Hepatocyte (in vitro differentiated cells): ENCODE data around the gene ALPI. TPM values are rescaled to one million over a fixed set of nuclear protein-coding genes. Genes with fewer than 3 reads are reported as not detected.

ENCODE experiments used
- DNase-seq: peaks from one replicate; pipeline ENCODE4 v3.0.0-alpha.2; 2016; ENCODE audit warnings: low spot score
- H2AFZ ChIP-seq: fragments of 200-600 bp; sonication (generic); 2 replicates; pipeline ENCODE4 v1.6.0; 2016; ENCODE audit warnings: antibody characterized with exemption, mild to moderate bottlenecking
- H3K27ac ChIP-seq: fragments of 200-600 bp; sonication (generic); 2 replicates; pipeline ENCODE4 v1.5.1; 2016; ENCODE audit warnings: mild to moderate bottlenecking
- H3K27me3 ChIP-seq: fragments of 200-600 bp; sonication (generic); 2 replicates; pipeline ENCODE4 v1.6.1; 2016
- H3K36me3 ChIP-seq: fragments of 200-600 bp; sonication (generic); replicated peaks from 2 replicates; pipeline ENCODE4 v1.5.1; 2016; ENCODE audit warnings: low read depth; ENCODE audit not compliant: insufficient read depth
- H3K4me1 ChIP-seq: fragments of 200-600 bp; sonication (generic); 2 replicates; pipeline ENCODE4 v1.5.1; 2016; ENCODE audit warnings: mild to moderate bottlenecking, moderate library complexity; ENCODE audit not compliant: insufficient read depth
- H3K4me2 ChIP-seq: fragments of 200-600 bp; sonication (generic); 2 replicates; pipeline ENCODE4 v1.6.0; 2016
- H3K4me3 ChIP-seq: fragments of 200-600 bp; sonication (generic); 2 replicates; pipeline ENCODE4 v1.5.1; 2016; ENCODE audit warnings: mild to moderate bottlenecking
- H3K79me2 ChIP-seq: fragments of 200-600 bp; sonication (generic); 2 replicates; pipeline ENCODE4 v1.6.0; 2017; ENCODE audit warnings: mild to moderate bottlenecking
- H3K9me2 ChIP-seq: fragments of 200-600 bp; sonication (generic); replicated peaks from 2 replicates; pipeline ENCODE4 v1.6.0; 2017; ENCODE audit warnings: mild to moderate bottlenecking; ENCODE audit not compliant: insufficient read depth
- H3K9me3 ChIP-seq: fragments of 200-600 bp; sonication (generic); 2 replicates; pipeline ENCODE4 v1.5.1; 2016; ENCODE audit warnings: low read depth, mild to moderate bottlenecking
- H4K20me1 ChIP-seq: fragments of 200-600 bp; sonication (generic); 2 replicates; pipeline ENCODE4 v1.6.0; 2016; ENCODE audit warnings: mild to moderate bottlenecking; ENCODE audit not compliant: insufficient read depth, poor library complexity, severe bottlenecking
- CTCF ChIP-seq: fragments of 200-600 bp; sonication (generic); IDR thresholded peaks from 2 replicates; pipeline ENCODE4 v1.5.1; 2016; ENCODE audit warnings: antibody characterized with exemption, mild to moderate bottlenecking; ENCODE audit not compliant: poor library complexity
- EZH2 ChIP-seq: fragments of 200-600 bp; sonication (generic); IDR thresholded peaks from 2 replicates; pipeline ENCODE4 v1.6.1; 2016; ENCODE audit warnings: antibody characterized with exemption, mild to moderate bottlenecking, borderline replicate concordance
- EZH2phosphoT487 ChIP-seq: fragments of 200-600 bp; sonication (generic); IDR thresholded peaks from one replicate; pipeline ENCODE4 v1.6.1; 2018; ENCODE audit warnings: antibody characterized with exemption, mild to moderate bottlenecking, low read depth, moderate library complexity; ENCODE audit not compliant: unreplicated experiment, severe bottlenecking
- WGBS: methylation state at CpG from one replicate; pipeline ENCODE4 v1.1.6; 2016; ENCODE audit warnings: low lambda C conversion rate; ENCODE audit errors: missing lambda C conversion rate; 5-methylcytosine and 5-hydroxymethylcytosine counted together
- polyA plus RNA-seq: library from polyadenylated mRNA; unstranded; fragments of >200 nt; fragmentation: Nextera tagmentation; extraction: Ambion mirVana; gene quantifications from 2 replicates; pipeline ENCODE4 v1.2.1, GENCODE V29; 2016
- total RNA-seq: library from RNA; depleted of rRNA; stranded (reverse); fragments of >200 nt; gene quantifications from 2 replicates; pipeline ENCODE4 v1.2.3, GENCODE V29; 2014

ALPI gene
- total and polyA plus RNA-seq, 2 experiments from 2014 or later: 3.5 to 3.9 TPM

- no peaks in the 10 kb centered on the region for H3K9me3 ChIP-seq
- no peaks in the 10 kb centered on the region for H3K79me2 ChIP-seq
- peaks cover 66% of the 10 kb centered on the region for H3K27me3 ChIP-seq
- 80% methylated on average over 5 of the region's 5 CpGs for WGBS
- H3K4me2 ChIP-seq: no peak overlapping the region
- no peaks in the 10 kb centered on the region for H4K20me1 ChIP-seq
- H3K4me3 ChIP-seq: no peak overlapping the region
- peaks cover 22% of the 10 kb centered on the region for H3K4me1 ChIP-seq
- no peaks in the 10 kb centered on the region for H3K9me2 ChIP-seq
- H2AFZ ChIP-seq: no peak overlapping the region
- H3K36me3 ChIP-seq: no peaks in the 10 kb centered on the region
- TF ChIP-seq CTCF (no peak), EZH2 (no peak), EZH2phosphoT487 (no peak)
- no peak for DNase-seq
- H3K27ac ChIP-seq: no peak overlapping the region
Observed at GRCh38 chr2:232417489-232417888, 38.5 kb upstream of the ALPI start.

- DNase-seq: no peak
- Histone ChIP-seq H3K4me3 (no peak overlapping the region), H3K27me3 (peaks cover 69% of the 10 kb centered on the region), H4K20me1 (no peaks in the 10 kb centered on the region), H3K9me3 (no peaks in the 10 kb centered on the region), H2AFZ (no peak overlapping the region), H3K4me1 (peaks cover 22% of the 10 kb centered on the region), H3K36me3 (no peaks in the 10 kb centered on the region), H3K9me2 (no peaks in the 10 kb centered on the region), H3K4me2 (peak overlapping the region; percentile 98), H3K79me2 (no peaks in the 10 kb centered on the region), H3K27ac (no peak overlapping the region)
- TF ChIP-seq EZH2 (no peak), CTCF (no peak), EZH2phosphoT487 (no peak)
- 84% methylated on average over 5 of the region's 6 CpGs for WGBS
Observed at GRCh38 chr2:232418056-232418455, 37.9 kb upstream of the ALPI start.

DNA sequence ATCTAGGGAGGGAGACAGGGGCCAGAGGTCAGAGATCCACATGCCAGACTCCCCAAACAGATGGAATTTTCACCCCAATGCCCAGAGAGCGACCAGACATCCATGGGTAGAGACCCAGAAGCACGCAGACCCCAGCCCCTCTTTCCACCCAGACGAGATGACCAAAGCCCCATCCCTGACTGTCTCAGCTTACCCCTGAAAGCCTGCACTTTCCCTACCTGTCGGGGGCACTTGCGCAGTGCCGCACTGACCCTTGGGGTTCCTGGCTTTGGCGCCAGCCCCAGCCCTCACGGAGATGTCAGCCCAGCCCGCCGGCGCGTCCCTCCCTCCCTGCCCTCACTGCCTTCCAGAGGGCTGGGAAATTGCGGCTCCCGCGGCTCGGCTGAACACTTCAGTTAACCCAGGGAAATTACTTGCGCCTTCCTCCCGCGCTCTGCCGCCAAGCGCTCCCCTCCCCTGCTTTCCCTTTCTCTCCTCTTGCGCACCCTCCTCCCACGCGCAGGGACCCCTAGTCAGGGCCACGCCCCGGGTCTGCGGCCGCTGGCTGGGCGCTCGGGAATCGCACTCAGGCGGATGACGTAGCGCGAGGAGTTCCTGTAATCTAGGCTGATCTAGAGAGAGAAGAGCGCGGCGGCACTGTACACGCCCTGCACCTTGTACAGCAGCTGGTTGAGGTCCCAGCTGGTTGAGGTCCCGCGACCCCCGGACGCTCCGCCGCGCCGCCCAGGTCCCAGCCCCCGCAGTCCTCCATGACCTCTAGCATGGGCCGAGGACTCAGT is 37.3 kb upstream of the ALPI start:
- Histone ChIP-seq H2AFZ (peak overlapping the region; percentile 7), H3K79me2 (no peaks in the 10 kb centered on the region), H4K20me1 (no peaks in the 10 kb centered on the region), H3K4me2 (peak overlapping the region; percentile 98), H3K9me3 (no peaks in the 10 kb centered on the region), H3K4me3 (peak overlapping the region; percentile 14), H3K4me1 (peaks cover 22% of the 10 kb centered on the region), H3K9me2 (no peaks in the 10 kb centered on the region), H3K27ac (no peak overlapping the region), H3K36me3 (no peaks in the 10 kb centered on the region), H3K27me3 (peaks cover 66% of the 10 kb centered on the region)
- WGBS: 6% methylated on average over 35 of the region's 49 CpGs
- TF ChIP-seq EZH2: no peak
- TF ChIP-seq EZH2phosphoT487: peak; percentile 76
- no peak for TF ChIP-seq CTCF
- peak; percentile 71 for DNase-seq
